IMR-90 (cell line): Measurements from ENCODE around the gene TOMM40. TPM values are rescaled to one million over a fixed set of nuclear protein-coding genes. Genes with fewer than 3 reads are reported as not detected.
A peak's percentile ranks its signal among the peaks of the same experiment; 100 is the strongest.

Experiments used
- ATAC-seq: fragments of 200-7000 bp; cut with Tn5 transposase; 2 replicates; pipeline ENCODE4 v1.9.1; 2020; ENCODE audit warnings: low read depth, mild to moderate bottlenecking, moderate library complexity
- BruUV-seq: library from RNA; stranded (reverse); fragments of 400-500 nt; replicated peaks from 2 replicates; lab custom pipeline; 2021; lab: Mats Ljungman, UMichigan
- CTCF ChIA-PET: fragments of 300-600 bp; formaldehyde crosslinking; extraction: SDS; loops from one replicate; lab custom pipeline; 2021; ENCODE audit warnings: antibody characterized with exemption; lab: Yijun Ruan, JAX
- POLR2A ChIA-PET: fragments of 300-600 bp; sonication (Branson Sonifier 250); formaldehyde crosslinking; loops from one replicate; lab custom pipeline; 2022; ENCODE audit warnings: antibody characterized with exemption; ENCODE audit not compliant: unreplicated experiment; lab: Charles Lee
- DNase-seq: peaks from one replicate; pipeline ENCODE4 v3.0.0; 2013
- H2AFZ ChIP-seq: replicated peaks from 2 replicates; pipeline ENCODE3; 2013; ENCODE audit warnings: low read length, mild to moderate bottlenecking; ENCODE audit not compliant: poor library complexity
- H2AK5ac ChIP-seq: 2 replicates; pipeline ENCODE4 v1.6.1; 2013; ENCODE audit warnings: low read depth, low read length, inconsistent platforms
- H2AK9ac ChIP-seq: replicated peaks from 2 replicates; pipeline ENCODE3; 2013; ENCODE audit warnings: mild to moderate bottlenecking, low read depth, low read length, moderate library complexity; ENCODE audit not compliant: poor library complexity
- H2BK120ac ChIP-seq: 2 replicates; pipeline ENCODE4 v1.6.1; 2013; ENCODE audit warnings: low read depth, low read length, inconsistent platforms
- H2BK15ac ChIP-seq: 3 replicates; pipeline ENCODE4 v1.6.1; 2013; ENCODE audit warnings: low read depth, low read length, inconsistent platforms
- H2BK20ac ChIP-seq: 2 replicates; pipeline ENCODE4 v1.6.1; 2013; ENCODE audit warnings: low read depth, mild to moderate bottlenecking, inconsistent platforms, low read length, moderate library complexity
- H2BK5ac ChIP-seq: 2 replicates; pipeline ENCODE4 v1.6.1; 2013; ENCODE audit warnings: mild to moderate bottlenecking, low read depth, low read length, inconsistent platforms; ENCODE audit not compliant: poor library complexity, severe bottlenecking
- H3K14ac ChIP-seq: replicated peaks from 2 replicates; pipeline ENCODE4 v1.6.1; 2013; ENCODE audit warnings: low read depth, low read length, inconsistent platforms
- H3K18ac ChIP-seq: 2 replicates; pipeline ENCODE4 v1.6.1; 2013; ENCODE audit warnings: low read depth, low read length, control low read depth
- H3K23ac ChIP-seq: 2 replicates; pipeline ENCODE4 v1.6.1; 2013; ENCODE audit warnings: low read depth, low read length, inconsistent platforms
- H3K27ac ChIP-seq: 2 replicates; pipeline ENCODE4 v1.5.1; 2013; ENCODE audit warnings: mild to moderate bottlenecking, control low read depth, low read length; ENCODE audit not compliant: insufficient read depth
- H3K27me3 ChIP-seq: 2 replicates; pipeline ENCODE4 v1.6.1; 2013; ENCODE audit warnings: low read length; ENCODE audit not compliant: control insufficient read depth, insufficient read depth
- H3K36me3 ChIP-seq: 2 replicates; pipeline ENCODE4 v1.6.1; 2013; ENCODE audit warnings: low read length, mixed read lengths; ENCODE audit not compliant: control insufficient read depth, insufficient read depth
- H3K4ac ChIP-seq: 2 replicates; pipeline ENCODE4 v1.6.1; 2013; ENCODE audit warnings: low read depth, low read length, inconsistent platforms
- H3K4me1 ChIP-seq: 2 replicates; pipeline ENCODE4 v1.6.1; 2013; ENCODE audit warnings: low read length, mixed read lengths; ENCODE audit not compliant: control insufficient read depth, insufficient read depth
- H3K4me2 ChIP-seq: 2 replicates; pipeline ENCODE4 v1.6.1; 2013; ENCODE audit warnings: low read depth, mild to moderate bottlenecking, control low read depth, low read length, moderate library complexity
- H3K4me3 ChIP-seq: 2 replicates; pipeline ENCODE4 v1.5.1; 2013; ENCODE audit warnings: low read depth, mild to moderate bottlenecking, control low read depth, low read length, moderate library complexity; ENCODE audit not compliant: insufficient read depth
- H3K56ac ChIP-seq: 2 replicates; pipeline ENCODE4 v1.6.1; 2013; ENCODE audit warnings: low read length, inconsistent platforms; ENCODE audit not compliant: insufficient read depth; ENCODE audit errors: extremely low read depth
- H3K79me1 ChIP-seq, 2 experiments: 2 replicates each; pipeline ENCODE4 v1.6.1; 2013; ENCODE audit warnings: low read length in 2 of 2, inconsistent platforms in 1 of 2, low read depth in 1 of 2
- H3K9ac ChIP-seq: 2 replicates; pipeline ENCODE4 v1.6.1; 2013; ENCODE audit warnings: low read depth, low read length, control low read depth
- H3K9me1 ChIP-seq: 2 replicates; pipeline ENCODE4 v1.6.1; 2013; ENCODE audit warnings: low read length, inconsistent platforms; ENCODE audit not compliant: insufficient read depth
- H3K9me3 ChIP-seq: 2 replicates; pipeline ENCODE4 v1.6.1; 2013; ENCODE audit warnings: low read length; ENCODE audit not compliant: control insufficient read depth, insufficient read depth
- H4K20me1 ChIP-seq: 2 replicates; pipeline ENCODE4 v1.6.1; 2013; ENCODE audit warnings: low read length, inconsistent platforms; ENCODE audit not compliant: insufficient read depth
- H4K5ac ChIP-seq: 2 replicates; pipeline ENCODE4 v1.6.1; 2013; ENCODE audit warnings: mild to moderate bottlenecking, low read depth, low read length, control low read depth
- H4K8ac ChIP-seq, 2 experiments: 2 replicates each; pipeline ENCODE4 v1.6.1; 2013; ENCODE audit warnings: low read depth in 2 of 2, low read length in 2 of 2, control low read depth in 1 of 2, inconsistent platforms in 1 of 2
- H4K91ac ChIP-seq: 2 replicates; pipeline ENCODE4 v1.6.1; 2013; ENCODE audit warnings: low read depth, low read length, inconsistent platforms; ENCODE audit not compliant: insufficient read depth
- BHLHE40 ChIP-seq: fragments of 150-350 bp; IDR thresholded peaks from 2 replicates; pipeline ENCODE4 v1.6.1; 2016; ENCODE audit warnings: mild to moderate bottlenecking, low read depth, low read length
- CEBPB ChIP-seq: IDR thresholded peaks from 2 replicates; pipeline ENCODE4 v1.6.1; 2012; ENCODE audit warnings: low read depth, low read length, improper control_type of control experiment
- CHD1 ChIP-seq: IDR thresholded peaks from 2 replicates; pipeline ENCODE4 v1.6.1; 2012; ENCODE audit warnings: low read depth, low read length, improper control_type of control experiment
- CTCF ChIP-seq: conservative IDR thresholded peaks from 2 replicates; pipeline ENCODE4 v1.5.1; 2012; ENCODE audit warnings: mild to moderate bottlenecking, low read depth, low read length, improper control_type of control experiment
- ELK1 ChIP-seq: fragments of 150-350 bp; IDR thresholded peaks from 2 replicates; pipeline ENCODE4 v1.6.1; 2016; ENCODE audit warnings: low read depth, mild to moderate bottlenecking, low read length, moderate library complexity, borderline replicate concordance
- FOS ChIP-seq: fragments of 150-350 bp; IDR thresholded peaks from 2 replicates; pipeline ENCODE4 v1.6.1; 2016; ENCODE audit warnings: low read depth, low read length
- MAFK ChIP-seq: IDR thresholded peaks from 2 replicates; pipeline ENCODE4 v1.6.1; 2012; ENCODE audit warnings: low read depth, low read length, improper control_type of control experiment
- MAZ ChIP-seq: IDR thresholded peaks from 2 replicates; pipeline ENCODE4 v1.6.1; 2012; ENCODE audit warnings: low read depth, mild to moderate bottlenecking, low read length, improper control_type of control experiment, moderate library complexity, borderline replicate concordance
- MXI1 ChIP-seq: IDR thresholded peaks from 2 replicates; pipeline ENCODE4 v1.6.1; 2012; ENCODE audit warnings: low read depth, mild to moderate bottlenecking, low read length, moderate library complexity, borderline replicate concordance
- POLR2A ChIP-seq: IDR thresholded peaks from 2 replicates; pipeline ENCODE4 v1.6.1; 2012; ENCODE audit warnings: mild to moderate bottlenecking, low read depth, low read length
- RAD21 ChIP-seq: IDR thresholded peaks from 2 replicates; pipeline ENCODE4 v1.6.1; 2012; ENCODE audit warnings: low read length, improper control_type of control experiment
- RFX5 ChIP-seq: IDR thresholded peaks from 2 replicates; pipeline ENCODE4 v1.8.0; 2012; ENCODE audit warnings: low read depth, mild to moderate bottlenecking, low read length, moderate library complexity
- SMC3 ChIP-seq: fragments of 150-350 bp; IDR thresholded peaks from 2 replicates; pipeline ENCODE4 v1.6.1; 2016; ENCODE audit warnings: low read depth, mild to moderate bottlenecking, antibody characterized with exemption, low read length, moderate library complexity
- WGBS, 2 experiments: methylation state at CpG; one replicate each; pipeline versions ENCODE4 v1.1.5 to v1.1.7; 2013; ENCODE audit warnings: missing lambda C conversion rate in 2 of 2; ENCODE audit not compliant: insufficient read length in 1 of 2; ENCODE audit errors: extremely low coverage in 2 of 2; 5-methylcytosine and 5-hydroxymethylcytosine counted together
- dilution Hi-C: fragments of 300-500 bp; cut with HindIII; formaldehyde crosslinking; loops from one replicate; pipeline ENCODE4 v1.14.3; 2018; ENCODE audit warnings: low sequenced_read_pairs; ENCODE audit not compliant: unreplicated experiment
- in situ Hi-C: fragments of 300-500 bp; cut with MboI; formaldehyde crosslinking; loops from 3 replicates; pipeline ENCODE4 v1.14.3; 2019; ENCODE audit warnings: low sequenced_read_pairs, inconsistent platforms, mixed read lengths
- intact Hi-C: fragments of 100-400 bp; cut with micrococcal nuclease; formaldehyde crosslinking; loops from 2 replicates; pipeline ENCODE4 v1.10.0; 2022
- polyA plus RNA-seq, 3 experiments: library from polyadenylated mRNA; depleted of rRNA; stranded (reverse); fragments of >200 nt; gene quantifications; 2 replicates each; pipeline ENCODE4 v1.2.3, GENCODE V29; 2012; ENCODE audit warnings: low replicate concordance in 1 of 3
- total RNA-seq: library from RNA; depleted of rRNA; stranded (reverse); fragments of >200 nt; gene quantifications from 2 replicates; pipeline ENCODE4 v1.2.3, GENCODE V29; 2012
- TF ChIP-seq, protein P1 (sequence below): fragments of 150-350 bp; IDR thresholded peaks from 2 replicates; pipeline ENCODE4 v1.6.1; 2017; ENCODE audit warnings: mild to moderate bottlenecking, antibody characterized with exemption, low read length, low read depth

The TOMM40 gene
- total and polyA plus RNA-seq, 2 of the 4 experiments (the other 2 are of a cell fraction): 54.8 to 62.6 TPM

DNA sequence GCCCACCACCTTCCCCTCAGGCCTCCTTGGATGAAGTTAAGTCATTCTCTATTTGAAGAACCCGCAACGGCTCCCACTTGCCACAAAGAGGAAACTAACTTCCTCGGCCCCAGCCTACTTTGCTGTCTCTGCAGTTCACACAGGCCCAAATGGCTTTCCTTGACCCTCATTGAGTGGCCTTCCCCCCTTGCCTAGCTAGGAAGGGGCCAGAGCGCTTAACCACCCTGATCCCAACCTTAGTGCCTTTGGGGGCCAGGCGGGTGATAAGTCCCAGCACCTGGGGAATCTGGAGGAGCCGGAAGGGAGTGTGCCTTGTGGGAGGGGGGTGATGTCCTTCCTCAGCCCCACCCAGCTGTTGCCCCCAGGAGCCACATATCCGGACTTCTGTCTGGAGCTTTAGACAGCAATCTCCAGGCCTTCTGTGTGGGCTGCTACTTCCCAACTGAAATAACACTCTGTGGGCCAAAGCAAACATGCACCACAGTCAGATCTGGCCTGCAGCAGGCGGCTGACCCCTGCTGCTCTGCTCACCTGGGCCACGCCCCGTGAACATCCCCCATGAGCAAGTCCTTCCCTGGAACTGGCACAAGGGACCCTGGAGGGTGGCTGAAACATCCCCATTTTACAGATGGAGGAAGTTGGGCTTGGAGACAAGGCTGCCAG, 34.5 kb upstream of the TOMM40 start:
- intact Hi-C loops: no loop called here
- dilution Hi-C loops: no loop called here
- no peak overlapping the region for H2BK20ac ChIP-seq
- H2AK9ac ChIP-seq: no peak overlapping the region
- peaks cover 83% of the 10 kb centered on the region for H4K20me1 ChIP-seq
- H3K9me3 ChIP-seq: no peaks in the 10 kb centered on the region
- peaks cover 12 to 71% of the 10 kb centered on the region in 2 experiments for H3K79me1 ChIP-seq
- no peaks in the 10 kb centered on the region for H3K27me3 ChIP-seq
- no peak overlapping the region for H3K4me3 ChIP-seq
- no peak overlapping the region for H3K4me2 ChIP-seq
- peaks cover 28% of the 10 kb centered on the region for H3K36me3 ChIP-seq
- peak overlapping the region; percentile 3 for H2AFZ ChIP-seq
- 83% methylated on average over 2 of the region's 10 CpGs; no CpG with 5 or more reads in 1 of the 2 experiments for WGBS, 2 experiments
- H2BK15ac ChIP-seq: no peak overlapping the region
- H3K4me1 ChIP-seq: no peaks in the 10 kb centered on the region
- H4K8ac ChIP-seq: no peak overlapping the region
- no peak for ATAC-seq
- no peak overlapping the region for H4K91ac ChIP-seq
- ChIA-PET CTCF (interaction anchor here (0.7 kb wide), 1 partner anchor 21 kb away, joined by 3 read pairs; no protein-coding TSS in a partner anchor), POLR2A (no interaction called here)
- TF ChIP-seq ELK1 (no peak), POLR2A (no peak), CTCF (no peak), RFX5 (no peak), CHD1 (no peak), CEBPB (no peak), MAZ (no peak), FOS (no peak), RAD21 (no peak), MAFK (no peak), BHLHE40 (no peak), MXI1 (no peak), SMC3 (no peak)
- TF ChIP-seq, protein P1, sequence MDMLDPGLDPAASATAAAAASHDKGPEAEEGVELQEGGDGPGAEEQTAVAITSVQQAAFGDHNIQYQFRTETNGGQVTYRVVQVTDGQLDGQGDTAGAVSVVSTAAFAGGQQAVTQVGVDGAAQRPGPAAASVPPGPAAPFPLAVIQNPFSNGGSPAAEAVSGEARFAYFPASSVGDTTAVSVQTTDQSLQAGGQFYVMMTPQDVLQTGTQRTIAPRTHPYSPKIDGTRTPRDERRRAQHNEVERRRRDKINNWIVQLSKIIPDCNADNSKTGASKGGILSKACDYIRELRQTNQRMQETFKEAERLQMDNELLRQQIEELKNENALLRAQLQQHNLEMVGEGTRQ: no peak
- peaks cover 12% of the 10 kb centered on the region for H3K9me1 ChIP-seq
- H2AK5ac ChIP-seq: no peak overlapping the region
- H3K18ac ChIP-seq: no peak overlapping the region
- H3K23ac ChIP-seq: no peak overlapping the region
- no peak overlapping the region for H3K14ac ChIP-seq
- H3K9ac ChIP-seq: no peak overlapping the region
- H2BK5ac ChIP-seq: no peak overlapping the region
- DNase-seq: no peak
- no TSS peak for BruUV-seq
- no peak overlapping the region for H3K56ac ChIP-seq
- no peak overlapping the region for H2BK120ac ChIP-seq
- H3K4ac ChIP-seq: no peak overlapping the region
- H4K5ac ChIP-seq: no peak overlapping the region
- H3K27ac ChIP-seq: no peak overlapping the region
- in situ Hi-C loops: no loop called here
